GM18517 (cell line): ENCODE data around the gene KCNJ12.
"Not testable (repeated sequence)": the region's sequence is repeated elsewhere in the genome, so short reads cannot be mapped to it uniquely, and the experiment has no call there.

Experiments used
- ATAC-seq: cut with Tn5 transposase; IDR thresholded peaks from one replicate; pipeline ENCODE4 v1.9.1; 2021; ENCODE audit warnings: mild to moderate bottlenecking, moderate library complexity; ENCODE audit not compliant: unreplicated experiment

Gene KCNJ12

GRCh38 chr17:21418446-21419298, 42.5 kb downstream of the KCNJ12 start:
- ATAC-seq: no peak

- no peak for ATAC-seq
Observed at GRCh38 chr17:21419299-21420239, 43.4 kb downstream of the KCNJ12 start.

GRCh38 chr17:21420503-21421090, 44.4 kb downstream of the KCNJ12 start:
- ATAC-seq: not testable (repeated sequence)

- not testable (repeated sequence) for ATAC-seq
Observed at GRCh38 chr17:21421421-21422310, 45.5 kb downstream of the KCNJ12 start.

- not testable (repeated sequence) for ATAC-seq
Observed at GRCh38 chr17:21422311-21423189, 46.4 kb downstream of the KCNJ12 start.

- not testable (repeated sequence) for ATAC-seq
Observed at GRCh38 chr17:21423190-21423493, 47.0 kb downstream of the KCNJ12 start.

- ATAC-seq: not testable (repeated sequence)
Observed at GRCh38 chr17:21424697-21425096, 48.5 kb downstream of the KCNJ12 start.

GRCh38 chr17:21425321-21425720, 49.2 kb downstream of the KCNJ12 start:
- ATAC-seq: no peak

GRCh38 chr17:21425736-21426135, 49.6 kb downstream of the KCNJ12 start:
- no peak for ATAC-seq

- not testable (repeated sequence) for ATAC-seq
Observed at GRCh38 chr17:21426246-21426645, 50.1 kb downstream of the KCNJ12 start.

- ATAC-seq: not testable (repeated sequence)
Observed at GRCh38 chr17:21426876-21427275, 50.7 kb downstream of the KCNJ12 start.

GRCh38 chr17:21427727-21428126, 51.6 kb downstream of the KCNJ12 start:
- ATAC-seq: not testable (repeated sequence)

GRCh38 chr17:21428752-21429424, 52.7 kb downstream of the KCNJ12 start:
- not testable (repeated sequence) for ATAC-seq

- ATAC-seq: not testable (repeated sequence)
Observed at GRCh38 chr17:21429921-21430628, 53.9 kb downstream of the KCNJ12 start.

GRCh38 chr17:21433971-21434370, 57.8 kb downstream of the KCNJ12 start:
- ATAC-seq: not testable (repeated sequence)

- not testable (repeated sequence) for ATAC-seq
Observed at GRCh38 chr17:21434976-21435375, 58.8 kb downstream of the KCNJ12 start.

GRCh38 chr17:21436481-21436880, 60.3 kb downstream of the KCNJ12 start:
- ATAC-seq: not testable (repeated sequence)
